Thyroid gland (tissue), 4 donors: ENCODE measurements around the gene KAZN. TPM values are rescaled to one million over a fixed set of nuclear protein-coding genes. Genes with fewer than 3 reads are reported as not detected.
A peak's percentile ranks its signal among the peaks of the same experiment; 100 is the strongest.

Experiments
- DNase-seq, 2 donors: peaks; one replicate each; pipeline ENCODE4 v3.0.0-alpha.2; 2019
- H3K27ac ChIP-seq, 3 donors: fragments of 200-600 bp; sonication (generic); 1 replicate in 2 of 3; 2 replicates in 1 of 3; pipeline ENCODE4 v1.5.1; 2016 to 2019; ENCODE audit warnings: mild to moderate bottlenecking in 1 of 3, moderate library complexity in 1 of 3
- H3K27me3 ChIP-seq: fragments of 200-600 bp; sonication (generic); one replicate; pipeline ENCODE4 v1.5.1; 2019
- H3K36me3 ChIP-seq, 2 donors: fragments of 200-600 bp; sonication (generic); one replicate each; pipeline ENCODE4 v1.5.1; 2016 to 2019
- H3K4me1 ChIP-seq, 2 donors: fragments of 200-600 bp; sonication (generic); one replicate each; pipeline ENCODE4 v1.5.1; 2017 to 2019
- H3K4me3 ChIP-seq, 3 donors: fragments of 200-600 bp; sonication (generic); replicated peaks in 1 of 3; 1 replicate in 2 of 3; 2 replicates in 1 of 3; pipeline ENCODE4 v1.5.1; 2016; ENCODE audit warnings: mild to moderate bottlenecking in 1 of 3
- H3K9me3 ChIP-seq: fragments of 200-600 bp; sonication (generic); one replicate; pipeline ENCODE4 v1.5.1; 2017
- POLR2A ChIP-seq, 2 donors: fragments of 450-650 bp; IDR thresholded peaks; one replicate each; pipeline ENCODE4 v1.6.1; 2017; ENCODE audit warnings: antibody characterized with exemption in 2 of 2, mild to moderate bottlenecking in 2 of 2, moderate library complexity in 1 of 2
- WGBS, 2 donors: methylation state at CpG; one replicate each; pipeline ENCODE4 v1.1.5; 2017; 5-methylcytosine and 5-hydroxymethylcytosine counted together
- intact Hi-C: fragments of 100-400 bp; cut with DNase I; formaldehyde crosslinking; loops from one replicate; pipeline ENCODE4 v1.15.1; 2023
- total RNA-seq, 4 donors: library from RNA; depleted of rRNA; stranded (reverse); fragments of >200 nt; gene quantifications; one replicate each; pipeline ENCODE4 v1.2.3, GENCODE V29; 2016
- TF ChIP-seq, protein P1 (sequence below), 6 experiments: fragments of 200-600 bp in 3 of 6; fragments of 450-650 bp in 3 of 6; sonication (generic) in 3 of 6; IDR thresholded peaks; one replicate each; pipeline ENCODE4 v1.5.1; 2016 to 2019; ENCODE audit warnings: antibody characterized with exemption in 6 of 6, mild to moderate bottlenecking in 2 of 6, inconsistent platforms in 1 of 6, moderate library complexity in 1 of 6

The KAZN gene
- total RNA-seq, 4 donors from 2014 or later: 14.8 to 28.6 (median 18.2) TPM

DNA sequence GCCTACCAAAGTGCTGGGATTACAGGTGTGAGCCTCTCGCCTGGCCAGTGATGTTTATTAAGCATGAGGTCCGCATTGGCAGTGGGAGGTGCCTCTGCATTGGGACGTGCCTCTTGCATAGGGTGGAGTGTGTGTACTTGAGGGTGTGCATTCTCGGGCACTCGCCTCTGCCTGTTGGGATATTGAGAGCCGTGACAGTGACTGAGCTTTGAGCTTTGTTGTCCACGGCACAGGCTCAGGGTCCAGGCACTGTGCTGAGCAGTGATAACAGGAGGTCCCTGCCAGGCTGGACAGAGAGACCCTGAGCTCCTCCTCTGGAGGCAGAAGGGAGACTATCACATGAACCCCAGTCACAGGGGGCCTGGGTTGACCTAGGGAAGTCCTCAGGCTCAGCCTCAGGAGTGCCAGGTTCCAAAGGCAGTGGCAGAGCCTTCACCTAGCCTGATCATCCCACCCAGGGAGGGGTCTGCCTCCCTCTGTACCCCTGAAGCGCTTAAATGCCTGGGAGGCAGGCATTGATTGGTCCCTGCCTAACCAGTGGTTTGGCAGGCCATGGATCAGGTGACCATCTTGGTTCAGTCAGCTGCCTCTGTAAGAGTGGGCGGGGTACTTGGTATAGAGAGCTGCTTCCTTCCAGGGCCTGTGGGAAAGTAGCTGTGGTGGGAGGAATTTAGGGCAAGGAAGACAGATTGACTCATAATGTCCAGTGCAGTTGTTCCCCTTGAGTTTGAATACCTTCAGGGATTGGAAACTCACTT, 341.2 kb downstream of the KAZN start:
- intact Hi-C loops: no loop called here
- H3K27me3 ChIP-seq: no peaks in the 10 kb centered on the region
- H3K36me3 ChIP-seq: no peaks in the 10 kb centered on the region
- H3K9me3 ChIP-seq: no peaks in the 10 kb centered on the region
- H3K4me3 ChIP-seq: no peak overlapping the region
- no peak overlapping the region for H3K27ac ChIP-seq
- no peak for DNase-seq
- H3K4me1 ChIP-seq: peaks cover 41 to 56% of the 10 kb centered on the region in 2 donors
- 78 to 96% methylated on average over 3 to 8 of the region's 9 CpGs for WGBS, 2 donors
- no peak for TF ChIP-seq POLR2A (IDR thresholded peaks at IDR 0.05)
- TF ChIP-seq, protein P1, sequence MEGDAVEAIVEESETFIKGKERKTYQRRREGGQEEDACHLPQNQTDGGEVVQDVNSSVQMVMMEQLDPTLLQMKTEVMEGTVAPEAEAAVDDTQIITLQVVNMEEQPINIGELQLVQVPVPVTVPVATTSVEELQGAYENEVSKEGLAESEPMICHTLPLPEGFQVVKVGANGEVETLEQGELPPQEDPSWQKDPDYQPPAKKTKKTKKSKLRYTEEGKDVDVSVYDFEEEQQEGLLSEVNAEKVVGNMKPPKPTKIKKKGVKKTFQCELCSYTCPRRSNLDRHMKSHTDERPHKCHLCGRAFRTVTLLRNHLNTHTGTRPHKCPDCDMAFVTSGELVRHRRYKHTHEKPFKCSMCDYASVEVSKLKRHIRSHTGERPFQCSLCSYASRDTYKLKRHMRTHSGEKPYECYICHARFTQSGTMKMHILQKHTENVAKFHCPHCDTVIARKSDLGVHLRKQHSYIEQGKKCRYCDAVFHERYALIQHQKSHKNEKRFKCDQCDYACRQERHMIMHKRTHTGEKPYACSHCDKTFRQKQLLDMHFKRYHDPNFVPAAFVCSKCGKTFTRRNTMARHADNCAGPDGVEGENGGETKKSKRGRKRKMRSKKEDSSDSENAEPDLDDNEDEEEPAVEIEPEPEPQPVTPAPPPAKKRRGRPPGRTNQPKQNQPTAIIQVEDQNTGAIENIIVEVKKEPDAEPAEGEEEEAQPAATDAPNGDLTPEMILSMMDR (IDR thresholded peaks at IDR 0.05): no peak

DNA sequence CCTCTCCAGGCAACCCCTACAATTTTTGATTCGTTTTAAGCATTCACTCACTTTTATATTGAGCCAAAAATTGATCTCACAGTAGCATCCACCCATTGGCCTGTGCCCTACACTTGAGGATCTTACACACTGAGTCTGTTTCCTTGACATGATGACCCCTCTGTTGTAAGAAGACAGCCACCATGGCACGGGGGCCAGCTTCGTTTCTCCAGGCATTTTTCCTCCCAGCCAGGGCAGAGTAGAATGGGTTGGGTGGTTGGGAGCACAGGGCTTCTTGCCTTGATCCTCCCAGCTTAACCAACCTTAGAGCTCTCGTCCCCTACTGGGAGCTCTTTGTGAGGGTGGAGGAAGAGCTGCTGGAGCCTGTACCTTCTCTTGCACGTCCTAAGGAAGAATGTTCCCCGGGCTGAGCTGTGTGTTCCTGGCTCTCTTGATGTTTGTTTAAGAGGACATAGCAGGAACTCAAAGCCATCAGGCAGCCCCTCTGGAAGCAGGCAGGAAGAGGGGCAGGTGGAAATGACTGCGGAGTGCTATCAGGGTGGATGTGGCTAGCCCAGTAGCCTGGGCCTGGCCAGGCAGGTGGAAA, 341.9 kb downstream of the KAZN start:
- H3K9me3 ChIP-seq: no peaks in the 10 kb centered on the region
- H3K36me3 ChIP-seq: no peaks in the 10 kb centered on the region
- no peaks in the 10 kb centered on the region for H3K27me3 ChIP-seq
- 57 to 63% methylated on average over 7 of the region's 7 CpGs for WGBS, 2 donors
- TF ChIP-seq, protein P1 (IDR thresholded peaks at IDR 0.05): no peak
- TF ChIP-seq POLR2A (IDR thresholded peaks at IDR 0.05): no peak
- no peak overlapping the region for H3K27ac ChIP-seq
- H3K4me3 ChIP-seq: no peak overlapping the region
- DNase-seq: peak; percentile 39 to 59
- intact Hi-C loops: no loop called here
- peaks cover 41 to 62% of the 10 kb centered on the region in 2 donors for H3K4me1 ChIP-seq

DNA sequence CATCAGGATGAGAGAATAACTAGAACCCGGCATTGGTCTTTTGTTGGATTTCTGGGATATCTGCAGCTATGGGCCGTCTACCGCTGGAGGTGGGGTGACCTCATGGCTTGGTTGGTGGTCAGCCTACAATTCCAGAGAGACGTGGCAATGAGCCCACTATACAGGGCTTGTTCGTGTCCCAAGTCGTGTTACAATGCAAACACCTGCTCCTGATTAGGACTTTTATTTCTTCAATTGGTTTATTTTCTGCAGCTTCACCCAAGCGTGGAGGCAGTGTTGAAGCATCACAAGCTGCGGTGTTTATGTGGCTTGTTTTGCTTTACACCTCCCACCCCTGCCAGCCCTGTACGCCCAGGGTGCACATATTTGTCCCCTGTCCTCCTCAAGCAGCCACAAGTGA, 343.4 kb downstream of the KAZN start:
- no peaks in the 10 kb centered on the region for H3K27me3 ChIP-seq
- peaks cover 41 to 75% of the 10 kb centered on the region in 2 donors for H3K4me1 ChIP-seq
- intact Hi-C loops: no loop called here
- no peaks in the 10 kb centered on the region for H3K9me3 ChIP-seq
- no peaks in the 10 kb centered on the region for H3K36me3 ChIP-seq
- WGBS, 2 donors: 42 to 46% methylated on average over 9 of the region's 9 CpGs
- no peak for TF ChIP-seq POLR2A (IDR thresholded peaks at IDR 0.05)
- TF ChIP-seq, protein P1 (IDR thresholded peaks at IDR 0.05): no peak
- DNase-seq: peak; percentile 42 to 59
- H3K27ac ChIP-seq: peak overlapping the region; percentile 62 to 74 (median 71)
- no peak overlapping the region for H3K4me3 ChIP-seq

DNA sequence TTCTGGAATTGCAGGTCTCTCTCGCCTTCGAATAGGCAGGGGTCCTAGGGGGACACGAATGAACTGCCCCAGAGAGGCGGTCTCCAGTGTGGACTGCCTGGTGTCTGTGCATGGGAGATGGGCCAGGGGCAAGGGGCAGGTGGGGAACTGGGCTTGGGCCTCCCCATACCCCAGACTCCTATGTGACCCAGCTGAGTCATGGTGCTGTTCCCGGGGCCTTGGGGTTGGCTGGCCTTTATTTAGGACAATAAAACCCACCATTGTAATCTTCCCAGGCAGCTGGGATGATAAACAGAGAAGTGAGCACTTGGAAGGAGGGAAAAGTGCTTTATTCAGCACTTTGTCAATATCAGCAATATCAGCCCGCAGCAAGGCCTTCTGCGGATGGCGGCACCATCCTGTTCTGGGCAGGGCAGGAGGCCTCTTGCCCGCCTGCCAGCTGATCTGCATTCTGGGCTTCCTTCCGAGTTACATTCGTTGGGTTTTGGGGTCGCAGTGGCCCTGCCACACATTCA, 346.0 kb downstream of the KAZN start:
- 83 to 92% methylated on average over 10 to 12 of the region's 12 CpGs for WGBS, 2 donors
- Histone ChIP-seq H3K27ac (peak overlapping the region in 2 of 3 donors; percentile 1 to 22), H3K4me1 (peaks cover 41 to 83% of the 10 kb centered on the region in 2 donors), H3K9me3 (no peaks in the 10 kb centered on the region), H3K4me3 (no peak overlapping the region), H3K27me3 (no peaks in the 10 kb centered on the region), H3K36me3 (no peaks in the 10 kb centered on the region)
- TF ChIP-seq, protein P1 (IDR thresholded peaks at IDR 0.05): no peak
- no peak for TF ChIP-seq POLR2A (IDR thresholded peaks at IDR 0.05)
- DNase-seq: no peak
- intact Hi-C loops: no loop called here
